Non-pigmented ciliary epithelial cell (primary cell): ENCODE data around the gene MFAP3L.

ENCODE experiments used
- DNase-seq: peaks from one replicate; pipeline ENCODE4 v3.0.0-alpha.2; 2010; ENCODE audit warnings: low read depth

MFAP3L gene

DNA sequence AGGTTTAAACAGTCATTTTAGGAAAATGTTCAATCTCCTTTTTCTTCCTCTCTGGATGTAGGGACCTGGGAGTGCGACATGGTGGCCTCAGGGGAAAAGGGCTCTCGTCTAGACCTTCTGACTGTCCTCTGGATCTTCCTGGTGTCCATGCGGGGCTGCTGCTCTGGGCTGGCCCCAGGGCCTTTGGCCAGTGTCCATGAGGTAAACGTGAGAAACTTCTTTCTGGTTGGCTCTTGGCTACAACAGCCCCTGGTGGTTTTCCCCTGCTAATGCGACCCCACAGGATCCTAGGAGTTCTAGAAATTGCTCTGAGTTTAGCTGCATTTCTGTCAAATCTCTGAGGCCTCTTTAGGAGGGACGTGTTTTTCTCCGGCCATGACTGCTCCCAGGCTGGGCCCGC is 85.7 kb downstream of the MFAP3L start:
- no peak for DNase-seq
